Measurements from ENCODE around the gene ALKBH5.

ALKBH5 gene

GRCh38 chr17:18183334-18184142 is at the start of gene ALKBH5:
Gene ALKBH5 (plus strand): TSS chr17:18183828. CDS start chr17:18184244, 416 bp downstream.
- DNase-seq = peak; percentile 94

DNA sequence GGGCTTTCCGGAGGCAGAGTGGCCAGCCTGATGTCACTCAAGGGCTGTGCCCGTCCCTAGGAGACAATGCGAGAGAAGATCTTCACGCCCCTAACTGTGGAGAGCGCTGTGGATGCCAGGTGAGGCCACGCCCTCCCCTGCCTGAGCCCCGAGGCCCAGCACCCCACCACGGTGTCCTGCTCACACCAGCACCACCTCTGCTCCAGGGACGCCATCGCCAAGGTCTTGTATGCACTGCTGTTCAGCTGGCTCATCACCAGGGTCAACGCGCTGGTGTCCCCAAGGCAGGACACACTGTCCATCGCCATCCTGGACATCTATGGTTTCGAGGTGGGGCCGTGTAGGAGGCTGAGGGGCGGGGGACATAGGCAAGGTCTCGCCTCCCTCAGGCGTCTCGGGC is 47.3 kb upstream of the ALKBH5 start:
- DNase-seq = no peak

DNA sequence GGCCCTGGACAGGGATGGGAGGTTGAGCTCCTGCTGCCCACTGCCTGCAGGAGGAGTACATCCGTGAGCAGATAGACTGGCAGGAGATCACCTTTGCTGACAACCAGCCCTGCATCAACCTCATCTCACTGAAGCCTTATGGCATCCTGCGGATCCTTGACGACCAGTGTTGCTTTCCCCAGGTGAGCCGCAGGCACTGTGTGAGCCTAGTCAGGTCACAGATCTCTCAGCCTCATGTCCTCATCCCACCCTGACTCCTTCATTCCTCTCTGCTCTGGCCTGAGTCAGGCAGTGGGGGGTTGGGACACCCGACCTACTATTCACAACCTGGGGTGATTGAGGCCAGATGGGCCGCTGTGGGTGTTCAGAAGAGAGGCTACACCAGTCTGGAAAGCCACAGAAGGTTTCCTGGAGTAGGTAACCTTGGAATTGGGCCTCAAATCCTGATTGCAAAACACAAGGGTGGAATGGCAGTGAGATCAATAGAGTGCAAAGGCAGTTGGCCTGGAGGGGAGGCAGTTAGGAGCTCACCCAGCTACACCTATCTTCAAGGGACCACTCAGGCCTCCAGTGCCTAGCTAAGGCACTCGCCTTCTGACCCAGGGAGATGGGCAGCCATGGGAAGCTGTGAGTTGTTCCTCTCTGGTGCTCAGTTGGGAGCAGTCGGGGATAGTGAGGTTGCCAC is 45.4 kb upstream of the ALKBH5 start:
- no peak for DNase-seq

GRCh38 chr17:18139092-18139491 is 44.5 kb upstream of the ALKBH5 start:
- DNase-seq = no peak

- no peak for DNase-seq
Measured at GRCh38 chr17:18139498-18139897, 44.1 kb upstream of the ALKBH5 start.

DNA sequence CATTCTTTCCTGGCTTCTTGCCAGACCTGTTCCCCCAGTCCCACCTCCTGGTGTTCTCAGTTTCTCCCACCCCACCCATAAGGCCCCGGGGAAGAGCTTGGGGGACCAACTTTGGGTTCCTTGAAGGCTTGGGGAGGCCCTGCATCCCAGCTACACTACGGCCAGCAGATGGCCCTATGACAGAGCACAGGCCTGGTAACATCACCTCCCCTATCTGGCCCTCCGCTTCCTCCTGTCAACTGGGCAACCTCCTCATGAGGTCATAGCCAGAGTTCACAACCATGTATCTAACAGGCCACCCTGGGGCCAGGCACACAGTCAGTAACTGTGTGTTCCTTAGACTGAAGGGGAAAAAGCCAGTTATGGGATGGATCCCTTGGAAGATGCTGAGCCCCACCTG is 43.7 kb upstream of the ALKBH5 start:
- DNase-seq = no peak

GRCh38 chr17:18140648-18141047 is 43.0 kb upstream of the ALKBH5 start:
- no peak for DNase-seq

- DNase-seq = peak; percentile 12
Measured at GRCh38 chr17:18141210-18141803, 42.3 kb upstream of the ALKBH5 start.

DNA sequence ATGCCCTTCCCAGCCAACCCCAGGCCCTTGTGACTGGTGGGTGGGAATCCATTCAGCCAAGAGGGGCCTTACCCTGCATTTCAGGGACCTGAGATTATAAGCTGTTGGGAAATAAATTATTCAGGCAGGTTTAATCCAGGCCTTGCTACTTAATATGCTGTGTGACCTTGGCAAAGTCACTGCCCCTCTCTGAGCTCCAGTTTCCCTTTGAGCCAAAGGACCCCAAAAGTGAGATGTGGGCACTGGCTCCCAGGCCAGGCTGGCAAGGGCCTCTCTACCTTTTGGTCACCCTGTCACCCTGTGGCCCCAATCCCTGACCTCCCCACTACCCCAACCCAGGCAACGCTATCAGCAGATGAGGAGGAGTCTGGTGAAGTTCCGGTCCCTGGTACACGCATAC is 41.2 kb upstream of the ALKBH5 start:
- DNase-seq = no peak

DNA sequence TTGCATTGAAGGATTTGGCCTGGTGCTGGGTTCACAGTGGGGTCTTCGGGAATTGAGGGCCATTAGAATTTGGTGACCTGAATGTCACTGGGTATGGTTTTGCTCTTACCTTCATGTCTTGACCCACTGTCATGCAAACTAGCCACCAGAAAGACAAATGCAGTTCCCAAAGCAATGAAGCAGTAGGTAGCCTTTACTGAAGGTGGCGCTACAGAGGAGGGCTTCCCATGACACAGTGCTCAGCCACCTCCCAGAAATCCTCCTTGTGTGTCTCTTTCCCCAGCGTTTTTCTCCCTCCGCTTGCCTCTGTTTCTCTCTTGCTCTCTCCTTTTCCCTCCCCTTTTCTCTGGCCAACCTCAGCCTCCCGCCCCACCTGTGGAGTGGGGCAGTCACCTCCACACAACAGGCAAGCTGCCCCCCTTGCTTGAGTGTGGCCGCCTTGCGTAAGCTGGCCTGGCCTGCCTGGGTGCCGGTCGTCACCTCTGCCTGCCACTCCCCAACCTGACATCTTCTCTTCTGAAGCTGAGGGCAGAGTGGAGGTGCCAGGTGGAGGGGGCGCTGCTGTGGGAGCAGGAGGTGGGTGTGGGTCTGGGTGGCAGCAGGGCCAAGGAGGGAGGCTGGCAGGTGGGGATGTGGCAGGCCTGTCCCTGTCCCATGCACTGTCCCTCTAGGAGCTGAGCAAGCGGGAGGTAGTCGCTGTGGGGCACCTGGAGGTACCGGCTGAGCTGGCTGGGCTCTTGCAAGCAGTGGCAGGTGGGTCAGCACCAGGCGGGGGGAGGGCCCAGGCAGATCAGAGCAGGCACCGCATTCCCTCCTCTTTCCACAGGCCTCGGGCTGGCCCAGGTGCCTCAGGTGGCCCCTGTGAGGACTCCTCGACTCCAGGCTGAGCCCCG is 40.3 kb upstream of the ALKBH5 start:
- DNase-seq = no peak

DNA sequence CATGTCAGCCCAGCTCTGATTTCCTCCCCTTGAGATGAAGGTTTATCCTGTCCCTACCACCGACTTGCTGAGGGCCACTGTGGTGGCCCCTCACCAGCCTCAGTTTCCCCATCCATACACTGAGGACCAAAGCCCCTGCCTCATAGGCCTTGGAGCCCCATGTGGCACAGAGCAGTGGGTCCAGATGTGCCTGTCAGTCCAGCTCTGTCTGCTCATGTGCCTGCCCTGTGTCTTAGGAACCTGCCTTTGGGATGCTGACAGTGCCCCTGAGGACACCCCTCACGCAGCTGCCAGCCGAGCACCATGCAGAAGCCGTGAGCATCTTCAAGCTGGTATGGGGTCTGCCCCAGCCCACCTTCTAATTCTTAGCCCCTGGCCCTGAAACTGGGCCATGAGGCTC is 39.4 kb upstream of the ALKBH5 start:
- no peak for DNase-seq

GRCh38 chr17:18144855-18145254 is 38.8 kb upstream of the ALKBH5 start:
- DNase-seq = no peak

- DNase-seq = no peak
Measured at GRCh38 chr17:18145811-18146210, 37.8 kb upstream of the ALKBH5 start.

DNA sequence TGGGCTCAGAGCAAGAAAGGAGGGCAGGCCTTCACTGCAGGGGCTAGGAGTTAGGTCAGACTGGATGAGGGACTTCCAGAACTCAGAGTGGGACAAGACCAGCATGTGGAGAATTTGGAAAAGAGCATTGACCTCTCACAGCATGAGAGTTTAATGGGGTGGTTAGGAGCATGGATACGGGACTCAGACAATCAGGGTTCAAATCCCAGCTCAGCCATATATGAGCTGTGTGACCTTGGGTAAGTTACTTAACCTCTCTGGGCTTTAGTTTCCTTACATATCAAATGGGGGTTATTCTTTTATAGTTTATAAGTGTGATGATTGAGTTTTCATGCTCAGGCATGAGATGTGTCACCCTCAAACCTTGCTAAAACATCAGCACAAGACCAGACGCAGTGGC is 37.4 kb upstream of the ALKBH5 start:
- no peak for DNase-seq

DNA sequence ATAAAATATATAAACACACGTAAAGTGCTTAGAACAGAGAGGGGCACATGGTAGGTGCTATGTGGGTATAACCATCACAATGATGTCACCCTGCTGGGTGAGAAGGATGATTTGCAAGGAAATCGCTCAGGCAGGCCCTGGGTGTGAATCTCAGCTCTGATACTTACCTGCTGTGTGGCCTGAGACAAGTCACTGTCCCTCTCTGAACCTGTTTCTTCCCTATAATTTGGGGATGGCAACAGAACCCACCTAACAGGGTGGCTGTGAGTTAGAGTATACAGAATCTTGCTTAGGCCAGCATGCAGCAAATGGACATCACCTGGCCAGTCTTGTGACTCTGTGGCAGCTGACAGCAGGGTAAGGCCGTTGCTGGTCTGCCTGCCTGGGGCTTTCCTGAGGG is 36.6 kb upstream of the ALKBH5 start:
- no peak for DNase-seq

GRCh38 chr17:18148586-18148985 is 35.0 kb upstream of the ALKBH5 start:
- no peak for DNase-seq

GRCh38 chr17:18151290-18151689 is 32.3 kb upstream of the ALKBH5 start:
- DNase-seq = no peak

GRCh38 chr17:18155179-18155578 is 28.4 kb upstream of the ALKBH5 start:
- no peak for DNase-seq

DNA sequence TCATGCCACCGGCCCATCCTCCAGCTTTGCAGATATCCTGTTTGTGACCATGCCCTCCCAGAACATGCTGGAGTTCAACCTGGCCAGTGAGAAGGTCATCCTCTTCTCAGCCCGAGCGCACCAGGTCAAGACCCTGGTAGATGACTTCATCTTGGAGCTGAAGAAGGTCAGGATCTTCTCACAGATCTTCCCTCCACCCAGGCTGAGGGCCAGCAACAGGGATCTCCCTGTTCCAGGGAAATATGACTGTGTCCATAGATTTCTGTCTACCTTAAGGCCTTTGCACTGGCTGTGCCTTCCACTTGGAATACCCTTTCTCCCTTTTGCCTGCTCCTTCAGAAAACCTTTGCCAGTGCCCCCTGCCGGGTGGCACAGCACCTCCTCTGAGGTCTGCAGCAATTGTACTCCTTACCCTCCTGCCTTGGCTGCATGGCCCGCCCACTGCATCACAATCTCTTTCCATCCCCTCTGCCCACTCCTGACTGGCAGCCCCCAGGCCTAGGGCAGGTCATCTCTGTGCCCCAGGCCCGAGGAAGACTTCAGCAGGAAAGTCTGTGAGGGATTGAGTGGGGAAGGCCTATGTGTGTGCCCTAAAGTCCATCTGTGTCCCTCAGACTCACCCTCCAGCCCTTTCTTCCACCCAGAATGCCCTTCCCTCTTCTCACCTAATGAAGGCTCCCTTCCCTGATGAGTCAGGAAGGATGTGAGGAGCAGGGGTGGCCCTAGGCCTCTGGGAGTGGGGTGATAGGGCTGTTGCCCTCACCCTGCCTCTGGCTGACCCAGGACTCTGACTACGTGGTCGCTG is 27.3 kb upstream of the ALKBH5 start:
- DNase-seq = no peak

DNA sequence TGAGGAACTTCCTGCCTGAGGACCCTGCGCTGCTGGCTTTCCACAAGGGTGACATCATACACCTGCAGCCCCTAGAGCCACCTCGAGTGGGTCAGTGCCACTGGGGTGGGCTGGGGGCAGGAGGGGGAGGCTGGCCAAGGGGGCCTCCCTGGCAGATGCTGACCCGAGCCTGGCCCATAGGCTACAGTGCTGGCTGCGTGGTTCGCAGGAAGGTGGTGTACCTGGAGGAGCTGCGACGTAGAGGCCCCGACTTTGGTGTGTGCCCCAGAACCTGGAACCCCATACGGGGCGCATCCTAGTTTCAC is 26.7 kb upstream of the ALKBH5 start:
- no peak for DNase-seq

DNA sequence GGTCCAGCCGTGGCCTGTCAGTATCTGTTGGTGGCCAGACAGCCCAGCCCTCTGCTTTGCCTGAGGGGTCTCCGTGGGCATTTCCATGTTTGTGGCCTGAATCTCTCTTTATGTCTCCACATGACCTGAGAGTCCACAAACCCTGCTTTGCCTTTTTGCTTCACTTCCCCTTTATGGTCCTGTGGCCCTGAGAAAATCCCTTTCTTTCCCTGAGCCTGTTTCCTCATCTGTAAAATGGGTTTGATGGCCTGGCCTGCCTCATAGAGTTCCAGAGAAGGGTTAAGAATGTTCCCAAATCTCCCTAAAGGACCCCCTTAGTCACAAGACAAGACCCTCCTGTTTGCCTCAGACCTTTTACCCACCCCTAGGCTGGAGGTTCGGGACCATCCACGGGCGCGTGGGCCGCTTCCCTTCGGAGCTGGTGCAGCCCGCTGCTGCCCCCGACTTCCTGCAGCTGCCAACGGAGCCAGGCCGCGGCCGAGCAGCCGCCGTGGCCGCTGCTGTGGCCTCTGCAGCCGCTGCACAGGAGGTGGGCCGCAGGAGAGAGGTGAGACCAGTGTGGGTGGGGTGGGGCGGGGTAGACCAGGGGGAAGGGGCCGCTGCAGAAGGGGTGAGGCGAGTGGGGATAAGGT is 26.2 kb upstream of the ALKBH5 start:
- no peak for DNase-seq

DNA sequence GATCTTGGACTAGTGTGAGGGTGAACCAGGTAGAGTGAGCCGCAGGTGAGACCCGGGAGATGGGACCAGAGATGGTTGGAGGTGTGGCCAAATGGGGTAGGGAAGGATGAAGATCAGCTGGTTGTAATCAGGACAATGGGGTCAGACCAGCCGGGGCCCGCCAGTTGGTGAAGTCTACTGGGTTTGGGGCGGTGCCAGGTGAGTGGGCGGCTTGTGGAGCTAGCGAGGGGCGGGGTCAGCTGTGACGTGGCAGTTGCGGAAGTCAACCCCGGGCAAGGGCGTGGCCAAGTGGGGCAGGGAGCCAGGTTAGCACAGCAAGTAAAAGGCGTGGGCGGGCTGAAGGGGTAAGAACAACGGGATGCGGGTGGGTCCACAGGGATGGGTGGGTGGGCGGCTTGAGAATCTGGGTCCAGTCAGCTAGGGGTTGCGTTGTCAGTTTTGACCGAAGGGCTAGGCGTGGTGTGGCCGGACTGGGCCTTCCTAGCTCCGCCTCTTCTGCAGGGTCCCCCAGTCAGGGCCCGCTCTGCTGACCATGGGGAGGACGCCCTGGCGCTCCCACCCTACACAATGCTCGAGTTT is 25.5 kb upstream of the ALKBH5 start:
- DNase-seq = no peak

Data from COR-L47 (cell line).